NT2/D1 (cell line): ENCODE data around the gene NADK.

ENCODE experiments used
- SUZ12 ChIP-seq: IDR thresholded peaks from 2 replicates; pipeline ENCODE4 v1.6.1; 2011; ENCODE audit not compliant: insufficient read length, insufficient read depth; ENCODE audit errors: extremely low read depth
- YY1 ChIP-seq: IDR thresholded peaks from 2 replicates; pipeline ENCODE4 v1.6.1; 2011; ENCODE audit not compliant: insufficient read length, insufficient read depth
- ZNF274 ChIP-seq: IDR thresholded peaks from 2 replicates; pipeline ENCODE4 v1.6.1; 2011; ENCODE audit warnings: mild to moderate bottlenecking, low read depth, low read length

GRCh38 chr1:1753607-1754005 is 24.7 kb downstream of the NADK start:
- TF ChIP-seq YY1: no peak
- no peak for TF ChIP-seq ZNF274
- TF ChIP-seq SUZ12: no peak
